Muscle of back (tissue), 11 donors: ENCODE results near the gene BTBD16. TPM values are rescaled to one million over a fixed set of nuclear protein-coding genes. Genes with fewer than 3 reads are reported as not detected.

Experiments
- DNase-seq, 3 donors: peaks; one replicate each; pipeline versions ENCODE4 v3.0.0 to v3.0.0-alpha.2; 2013
- polyA plus RNA-seq, 10 donors: library from polyadenylated mRNA; unstranded; fragments of 120-200 nt; gene quantifications; one replicate each; pipeline ENCODE4 v1.2.1, GENCODE V29; 2013; ENCODE audit not compliant: insufficient read length in 10 of 10

BTBD16 gene
- polyA plus RNA-seq, 10 donors, result 0.07 to 0.43 (median 0.31) TPM; not detected in 5

GRCh38 chr10:122368502-122369254 is 97.6 kb downstream of the BTBD16 start:
- DNase-seq, result peak in 2 of 3 donors; percentile 48 to 86

DNA sequence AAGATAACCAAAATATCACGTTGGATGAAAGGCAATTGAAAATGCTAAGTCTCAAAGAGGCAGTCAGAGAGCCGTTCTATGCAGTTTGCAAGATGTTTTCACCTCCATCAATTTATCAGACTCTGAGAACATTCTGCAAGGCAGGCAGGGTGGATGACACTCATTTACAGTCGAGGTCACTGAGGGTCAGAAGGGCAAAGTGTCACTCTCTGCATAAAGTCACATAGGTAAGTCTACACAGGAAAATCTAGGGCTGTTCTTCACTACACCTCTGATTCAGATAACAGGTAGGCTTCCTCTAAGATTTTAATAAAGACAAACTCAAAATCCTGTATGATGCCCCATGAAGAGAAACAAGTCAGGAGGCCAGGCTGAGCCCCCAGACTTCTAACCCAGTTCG is 102.0 kb downstream of the BTBD16 start:
- no peak for DNase-seq

GRCh38 chr10:122373721-122374120 is 102.6 kb downstream of the BTBD16 start:
- no peak for DNase-seq

DNA sequence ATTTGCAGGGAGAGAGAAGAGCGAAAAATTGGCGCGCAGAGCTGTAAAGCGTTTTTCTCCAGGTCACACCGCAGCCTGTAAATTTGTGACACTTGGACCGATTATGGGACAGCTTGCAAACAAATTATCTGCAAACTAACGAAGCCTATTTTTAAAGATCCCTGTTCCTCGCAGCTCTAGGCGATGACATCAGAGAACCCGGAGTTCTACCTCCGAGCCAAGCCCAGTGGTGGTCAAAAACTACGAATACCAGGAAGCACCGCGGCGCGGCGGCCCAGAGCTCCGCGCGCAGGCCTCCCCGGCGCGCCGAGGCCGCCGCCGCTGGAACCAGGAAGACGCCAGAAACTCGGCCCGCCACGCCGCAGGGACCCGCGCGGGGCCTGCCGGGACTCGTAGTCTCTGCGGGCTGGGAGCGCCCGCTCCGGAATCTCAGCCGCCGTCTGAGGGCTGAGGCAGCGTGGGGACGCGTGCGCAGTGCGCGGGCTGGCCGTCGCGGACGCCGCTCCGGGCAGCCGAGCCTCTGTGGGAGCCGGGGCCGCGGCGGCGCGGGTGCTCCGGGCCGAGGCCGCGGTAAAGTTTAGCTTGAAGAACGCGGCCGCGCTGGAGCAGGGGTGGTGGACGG is 103.3 kb downstream of the BTBD16 start, which contains the start of gene PLEKHA1:
Gene PLEKHA1 (plus strand): TSS at position 472 of the 622 bp plus-strand sequence. CDS start 18,493 bp downstream, outside the sequence.
- DNase-seq, result peak; percentile 96 to 98 (median 97)

DNA sequence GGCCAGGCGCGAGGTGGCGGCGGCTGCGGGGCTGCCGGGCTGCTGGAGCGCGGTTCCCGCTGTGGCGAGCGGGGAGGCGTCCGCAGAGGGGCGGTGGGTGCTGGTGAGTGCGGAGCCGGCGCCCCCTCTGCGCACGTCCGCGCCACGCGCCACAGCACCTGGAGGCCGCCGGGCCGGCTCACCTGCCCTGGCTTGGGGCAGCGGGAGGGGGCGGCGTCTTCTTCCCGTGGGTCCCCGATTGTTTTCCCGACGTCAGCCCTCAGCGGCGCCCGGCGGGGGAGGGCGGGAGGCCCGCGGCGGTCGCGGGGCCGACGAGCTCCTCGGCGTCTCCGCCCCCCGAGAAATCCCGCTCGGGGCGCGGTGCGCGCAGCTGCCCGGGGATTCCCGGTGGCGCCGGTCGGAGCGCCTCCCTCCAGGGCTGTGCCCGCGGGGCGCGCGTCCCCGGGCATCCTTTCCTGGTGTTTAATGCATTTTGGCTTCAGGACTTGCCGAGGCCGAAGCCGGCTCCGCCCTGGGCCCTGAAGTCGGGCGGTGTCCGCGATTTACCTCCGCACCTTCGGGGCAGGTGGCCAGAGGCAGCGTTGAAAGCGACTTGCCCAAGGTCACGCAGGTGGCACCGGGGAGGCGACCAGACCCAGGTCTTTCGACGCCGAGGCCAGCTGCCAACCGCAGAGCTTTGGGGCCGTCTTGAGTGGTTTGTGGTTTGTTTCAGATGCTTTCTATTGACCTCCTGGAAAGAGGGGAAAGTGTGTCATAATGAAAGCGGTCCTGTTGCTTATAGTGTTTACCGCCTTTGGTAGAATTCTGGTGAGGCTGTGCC is 104.0 kb downstream of the BTBD16 start:
- peak in 2 of 3 donors; percentile 30 to 70 for DNase-seq

DNA sequence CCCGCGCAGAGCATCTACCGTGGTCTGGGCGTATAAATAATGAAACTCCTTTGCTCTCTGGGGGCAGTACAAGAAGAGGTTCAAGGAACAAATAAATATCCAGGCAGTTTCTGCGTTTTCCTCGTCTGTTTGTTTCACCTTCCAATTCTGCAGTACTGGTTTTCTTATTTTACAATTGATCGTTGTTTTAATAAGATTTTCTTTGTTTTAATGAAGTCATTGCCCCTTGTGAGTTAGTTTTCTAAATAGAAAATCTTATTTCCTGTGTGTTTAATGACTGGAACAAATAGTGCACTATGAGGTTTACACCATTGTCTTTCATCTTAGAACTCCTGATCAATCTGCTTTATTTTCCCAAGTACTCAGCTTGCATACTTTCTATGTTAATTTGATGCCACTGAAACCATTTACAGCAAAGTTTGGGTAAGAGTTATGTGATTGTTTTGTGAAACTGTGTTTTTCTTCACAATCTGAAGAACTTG is 104.6 kb downstream of the BTBD16 start:
- no peak for DNase-seq

- no peak for DNase-seq
Measured at GRCh38 chr10:122376364-122376961, 105.4 kb downstream of the BTBD16 start.

GRCh38 chr10:122379041-122379440 is 107.9 kb downstream of the BTBD16 start:
- DNase-seq, result no peak

DNA sequence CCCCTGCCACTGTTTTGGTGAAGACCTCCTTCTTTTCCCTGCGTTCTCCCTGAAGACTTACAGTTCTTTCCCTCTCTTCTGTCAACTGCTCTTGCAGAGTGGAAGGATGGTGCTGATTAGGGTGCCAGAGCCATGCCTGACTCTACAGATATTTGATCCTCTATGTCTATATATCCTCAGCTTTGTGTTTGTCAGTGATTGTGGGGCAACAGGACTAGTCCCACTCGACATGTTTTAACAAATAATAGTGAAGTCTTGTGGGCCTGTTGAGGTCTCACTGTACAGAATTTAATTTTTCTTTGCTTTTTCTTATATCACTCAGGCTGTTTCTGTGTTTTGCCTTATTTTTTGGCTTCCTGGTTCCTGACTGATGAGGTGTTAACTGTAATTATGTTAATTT is 108.4 kb downstream of the BTBD16 start:
- no peak for DNase-seq

DNA sequence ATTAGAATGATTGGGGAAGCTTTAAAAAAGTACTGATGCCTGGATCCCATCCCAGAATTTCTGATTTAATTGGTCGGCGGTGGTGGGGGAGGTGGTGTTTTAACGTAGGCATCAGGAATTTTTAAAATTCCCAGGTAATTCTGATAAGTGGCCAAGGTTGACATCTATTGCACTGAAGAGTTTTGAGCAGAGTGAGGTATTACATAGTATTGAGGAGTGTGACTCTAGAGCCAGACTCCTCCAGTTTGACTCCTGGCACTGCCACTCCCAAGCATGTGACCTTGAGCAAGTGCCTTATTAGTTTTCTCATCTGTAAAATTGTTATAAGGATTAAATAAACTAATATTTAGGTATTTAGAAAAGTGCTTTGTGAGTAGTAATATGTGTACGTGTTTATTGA is 109.6 kb downstream of the BTBD16 start:
- DNase-seq, result no peak

DNA sequence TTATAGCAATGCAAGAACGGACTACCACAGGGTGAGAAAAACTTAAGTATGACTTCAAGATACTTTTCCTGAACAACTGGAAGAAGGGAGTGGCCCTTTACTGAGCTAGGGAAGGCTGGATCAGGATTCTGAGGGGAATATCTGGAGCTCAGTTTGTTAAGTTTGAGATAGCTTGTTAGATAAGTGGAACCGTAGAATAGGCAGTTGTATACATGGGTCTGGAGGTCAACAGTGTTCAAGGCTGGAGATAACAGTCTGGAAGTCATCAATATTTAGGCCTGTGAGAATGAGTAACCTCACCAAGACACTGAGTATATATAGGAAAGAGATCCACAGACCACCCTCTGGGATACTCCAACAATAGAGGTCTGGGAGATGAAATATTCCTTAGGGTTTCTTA is 110.6 kb downstream of the BTBD16 start:
- DNase-seq, result no peak

GRCh38 chr10:122386514-122386913 is 115.4 kb downstream of the BTBD16 start:
- no peak for DNase-seq

GRCh38 chr10:122387572-122387971 is 116.5 kb downstream of the BTBD16 start:
- DNase-seq, result no peak

Other genes with a start within 250 kb of the BTBD16 start
- gene PLEKHA1, start 103.4 kb downstream of the BTBD16 start, polyA plus RNA-seq, result 10 to 100 TPM; 32.6 to 46.7 (median 34.4) TPM
- under 1 TPM in 4 of 10 donors, not detected in 6; 0.16 to 0.56 (median 0.35) TPM for gene ARMS2, start 183.4 kb downstream of the BTBD16 start, polyA plus RNA-seq
- gene HTRA1, start 190.3 kb downstream of the BTBD16 start, polyA plus RNA-seq, result 100 to 1,000 TPM in 6 of 10 donors, 10 to 100 TPM in 4; 86.1 to 172 (median 119) TPM